Kidney capillary endothelial cell (primary cell): Measurements from ENCODE around the gene ZNF415.
"Not testable (repeated sequence)": the region's sequence is repeated elsewhere in the genome, so short reads cannot be mapped to it uniquely, and the experiment has no call there.

Experiments
- DNase-seq: peaks from one replicate; pipeline ENCODE4 v3.0.0-alpha.2; 2018; ENCODE audit warnings: low spot score

The ZNF415 gene

GRCh38 chr19:53102756-53103233 is 29.9 kb downstream of the ZNF415 start:
- DNase-seq, result no peak

DNA sequence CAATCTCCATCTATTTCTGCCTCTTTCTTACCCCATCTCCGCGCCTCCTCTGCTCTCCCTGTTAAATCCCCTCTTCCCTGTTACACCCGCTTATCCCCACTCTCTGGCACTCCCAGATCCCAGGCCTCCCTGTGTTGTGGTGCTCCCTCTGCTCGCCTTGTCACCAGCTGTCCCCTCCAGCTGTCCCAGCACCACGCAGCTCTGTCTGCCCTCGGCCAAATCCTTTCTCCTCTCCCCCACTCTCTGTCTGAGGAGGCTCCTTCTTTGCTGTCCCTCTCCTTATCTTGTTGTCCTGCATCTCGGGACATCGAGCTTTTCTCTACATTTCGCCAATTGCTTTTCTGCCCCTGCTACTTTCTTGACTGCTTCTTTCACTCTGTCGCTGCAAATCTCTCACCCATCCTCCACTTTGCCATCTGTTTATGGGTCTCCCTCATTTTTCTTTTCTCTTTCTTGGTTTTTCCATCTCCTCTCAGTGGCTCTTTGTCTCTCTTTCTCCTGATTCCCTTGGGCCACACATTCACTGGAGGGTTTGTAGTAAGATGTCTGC is 30.4 kb downstream of the ZNF415 start:
- DNase-seq, result peak; percentile 23

- no peak for DNase-seq
Observed at GRCh38 chr19:53101518-53101917, 31.2 kb downstream of the ZNF415 start.

GRCh38 chr19:53098570-53098969 is 34.1 kb downstream of the ZNF415 start:
- DNase-seq, result not testable (repeated sequence)

- DNase-seq, result not testable (repeated sequence)
Observed at GRCh38 chr19:53096982-53097690, 35.6 kb downstream of the ZNF415 start.

DNA sequence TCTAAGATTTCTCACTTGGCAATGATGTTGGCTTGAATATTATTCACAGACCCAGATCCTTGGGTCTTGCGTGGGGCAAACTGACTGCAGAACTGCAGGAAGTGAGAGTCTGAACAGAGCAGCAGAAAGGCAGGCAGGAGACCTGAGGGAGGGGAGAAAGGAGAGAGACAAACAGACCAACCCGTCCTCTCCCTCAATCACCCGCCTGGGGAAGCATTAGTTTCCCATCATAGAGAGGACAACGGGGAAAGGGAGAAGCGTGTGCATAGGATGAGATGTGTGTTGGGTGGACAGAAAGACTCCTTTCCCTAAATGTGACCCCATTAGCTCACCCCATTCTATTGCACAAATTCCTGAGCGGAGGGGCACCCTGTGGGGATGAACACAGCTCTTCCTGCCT is 36.1 kb downstream of the ZNF415 start:
- DNase-seq, result not testable (repeated sequence)

DNA sequence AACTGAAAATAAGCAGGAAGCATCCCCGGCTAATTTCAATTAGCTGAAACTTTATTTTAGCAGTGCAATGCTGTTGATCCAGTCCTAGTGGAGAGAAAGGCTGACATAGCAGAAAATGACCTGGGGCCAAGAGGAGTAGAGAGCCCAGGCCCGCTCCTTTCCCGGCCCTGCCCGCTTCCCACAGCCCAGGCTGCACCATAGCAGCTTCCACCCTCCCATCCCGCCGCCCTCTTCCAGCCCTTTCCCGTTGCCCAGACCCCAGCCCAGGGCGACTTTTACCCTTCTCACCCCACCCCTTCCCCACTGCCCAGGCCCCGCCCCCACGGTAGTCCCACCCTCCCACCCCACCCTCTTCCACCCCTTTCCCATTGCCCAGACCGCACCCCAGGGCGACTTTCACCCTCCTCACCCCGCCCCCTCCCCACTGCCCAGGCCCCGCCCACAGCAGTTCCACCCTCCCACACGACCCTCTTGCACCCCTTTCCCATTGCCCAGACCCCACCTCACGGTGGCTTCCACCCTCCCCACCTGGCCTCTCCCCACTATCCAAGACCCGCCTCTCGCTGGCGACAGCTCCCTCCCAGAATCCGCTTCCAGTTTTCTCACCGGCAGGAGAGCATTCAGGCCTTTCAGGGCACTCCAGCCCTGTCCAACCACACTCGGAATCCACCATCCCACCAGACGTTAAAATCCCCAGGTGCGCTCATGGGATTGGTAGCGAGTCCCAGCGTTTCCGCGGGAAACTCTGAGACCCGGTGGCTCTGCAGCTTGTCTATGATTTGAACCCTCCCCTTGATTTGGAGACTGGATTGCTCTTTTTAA is 37.7 kb downstream of the ZNF415 start:
- DNase-seq, result no peak

- DNase-seq, result no peak
Observed at GRCh38 chr19:53092723-53093122, 40.0 kb downstream of the ZNF415 start.

DNA sequence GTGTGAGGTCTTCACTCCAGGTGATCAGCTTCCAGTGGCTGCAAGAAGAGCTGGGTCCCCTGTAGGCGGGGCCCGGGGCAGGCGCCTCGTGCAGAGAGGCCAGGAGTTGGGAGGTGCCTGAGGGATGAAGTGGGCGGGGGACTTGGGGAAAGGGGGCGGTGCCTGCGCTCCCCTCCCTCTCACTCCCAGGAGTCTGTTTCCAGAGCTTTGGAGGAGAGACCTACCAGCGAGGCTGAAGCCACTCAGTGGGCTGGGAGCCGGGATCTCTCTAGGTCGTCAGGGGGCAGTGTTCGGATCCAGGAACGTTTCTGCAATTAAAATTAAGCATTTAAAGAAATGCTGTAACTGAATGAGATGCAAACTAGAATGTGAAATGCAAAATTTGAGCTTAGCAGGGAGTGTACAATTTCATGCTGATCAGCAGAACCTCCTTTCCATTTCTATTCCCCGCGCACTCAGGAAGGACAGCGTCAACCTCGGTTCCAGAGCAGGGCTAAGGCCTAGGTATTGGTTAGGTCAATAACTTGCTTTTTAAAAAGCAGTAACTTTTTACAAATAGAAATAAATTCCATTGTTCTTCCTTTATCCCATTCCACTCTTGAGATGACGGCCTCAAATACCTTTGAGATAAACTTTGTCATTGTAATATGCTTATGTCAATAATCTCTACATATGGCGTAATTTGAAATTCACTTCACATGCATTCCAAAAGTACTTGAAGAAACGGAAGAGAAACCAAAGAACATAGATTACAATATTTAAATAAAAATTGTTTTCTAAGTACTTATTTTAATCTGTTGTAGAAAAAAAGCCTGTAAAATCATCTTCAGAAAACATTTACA is 41.1 kb downstream of the ZNF415 start:
- no peak for DNase-seq

- DNase-seq, result peak; percentile 30
Observed at GRCh38 chr19:53088091-53088490, 44.6 kb downstream of the ZNF415 start.

GRCh38 chr19:53086949-53087348 is 45.8 kb downstream of the ZNF415 start:
- peak; percentile 86 for DNase-seq

DNA sequence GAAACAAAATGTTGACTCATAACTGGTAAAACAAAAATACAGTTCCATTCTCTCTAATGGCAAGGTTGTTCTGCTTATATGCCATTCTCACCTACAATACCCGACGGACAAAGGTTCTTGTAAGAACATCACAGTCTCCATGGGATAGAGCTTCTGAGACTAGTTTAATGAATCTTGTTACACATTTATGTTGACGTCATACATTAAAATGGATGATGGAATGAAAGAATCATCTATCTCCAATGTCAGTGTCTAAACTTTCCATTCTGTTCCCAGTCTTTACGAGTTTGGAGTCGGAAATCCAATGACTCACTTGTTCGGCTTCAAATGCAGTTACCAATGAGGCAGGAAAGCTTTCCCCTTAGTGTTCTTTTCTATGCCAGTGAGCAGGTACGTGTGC is 47.2 kb downstream of the ZNF415 start:
- no peak for DNase-seq

DNA sequence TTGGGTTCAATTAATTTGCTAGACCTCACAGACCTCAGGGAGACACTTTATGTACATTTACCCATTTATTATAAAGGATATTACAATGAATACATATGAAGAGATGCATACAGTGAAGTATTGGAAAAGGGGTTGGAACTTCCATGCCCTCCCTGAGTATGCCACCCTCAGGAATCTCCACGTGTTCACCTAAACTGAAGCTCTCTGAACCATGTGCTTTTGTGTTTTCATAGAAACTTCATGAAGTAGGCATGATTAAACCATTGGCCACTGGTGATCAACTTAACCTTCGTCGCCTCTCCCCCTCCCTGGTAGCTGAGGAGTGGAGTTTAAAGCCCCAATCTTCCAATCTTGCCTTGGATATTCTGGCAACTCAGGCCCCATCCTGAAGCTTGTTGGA is 49.8 kb downstream of the ZNF415 start:
- no peak for DNase-seq

GRCh38 chr19:53079313-53079924 is 53.3 kb downstream of the ZNF415 start:
- DNase-seq, result no peak

DNA sequence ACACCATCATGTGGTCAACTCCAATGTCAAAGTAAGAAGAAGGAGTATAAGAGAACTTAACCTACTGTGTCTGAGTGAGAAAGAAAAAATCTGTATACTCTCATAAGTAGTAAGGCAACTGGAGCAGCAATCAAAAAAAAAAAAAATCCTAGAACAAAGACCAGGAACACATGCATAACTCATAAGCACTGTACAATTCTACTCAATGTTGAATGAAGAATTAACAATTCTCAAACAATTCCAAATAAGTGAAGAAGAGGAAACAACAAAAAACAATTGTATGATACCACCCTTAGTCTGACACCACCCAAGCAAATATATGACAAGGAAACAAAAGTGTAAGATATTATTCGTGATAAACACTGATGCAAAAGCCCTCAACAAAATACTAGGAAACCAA is 54.0 kb downstream of the ZNF415 start:
- no peak for DNase-seq

DNA sequence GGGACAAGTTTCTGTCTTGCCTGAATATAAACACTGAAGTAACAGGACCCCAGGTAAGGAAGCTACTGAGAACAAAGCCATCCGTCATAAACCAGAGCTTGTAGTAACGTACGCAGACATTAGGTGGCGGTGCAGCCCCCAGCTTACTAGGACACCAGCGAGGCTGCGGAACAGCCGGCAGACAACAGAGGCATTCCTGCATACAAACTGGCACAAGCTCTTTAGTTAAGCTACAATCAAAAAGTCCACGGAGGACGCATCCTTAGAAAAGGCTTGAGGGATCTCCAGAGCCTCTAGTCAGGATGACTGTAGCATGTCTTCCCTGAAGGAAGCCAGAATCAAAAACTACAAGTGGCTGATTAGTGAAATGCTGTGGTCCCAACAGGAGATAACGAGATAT is 55.7 kb downstream of the ZNF415 start:
- DNase-seq, result no peak

GRCh38 chr19:53068834-53069233 is 63.9 kb downstream of the ZNF415 start:
- no peak for DNase-seq

GRCh38 chr19:53068199-53068598 is 64.5 kb downstream of the ZNF415 start:
- DNase-seq, result no peak

- no peak for DNase-seq
Observed at GRCh38 chr19:53057904-53058580, 74.7 kb downstream of the ZNF415 start.
